ENCODE results near the gene DAZAP1. TPM values are rescaled to one million over a fixed set of nuclear protein-coding genes. Genes with fewer than 3 reads are reported as not detected.

DAZAP1 gene
- 158 and 183 TPM in 2 replicates for total RNA-seq (2014; rRNA removed; shearing (Covaris generic))
- polyA plus RNA-seq (2015; cell fraction: cytosol; rRNA removed), result 144 and 151 TPM in 2 replicates
- 203 and 228 TPM in 2 replicates for polyA plus RNA-seq (2015; cell fraction: nucleus; rRNA removed)

- DNase-seq (ENCODE audit: low read depth), result no peak
Measured at GRCh38 chr19:1407528-1408299, at the start of gene DAZAP1. DAZAP1 (plus strand) TSS chr19:1407586; CDS start chr19:1407774, 188 bp downstream.

- DNase-seq (ENCODE audit: low read depth), result no peak
Measured at GRCh38 chr19:1360126-1360817, 47.1 kb upstream of the DAZAP1 start.

GRCh38 chr19:1360818-1361461 lies 46.4 kb upstream of the DAZAP1 start:
- DNase-seq (ENCODE audit: low read depth), result no peak

- no peak for DNase-seq (ENCODE audit: low read depth)
Measured at GRCh38 chr19:1361601-1362386, 45.6 kb upstream of the DAZAP1 start.

GRCh38 chr19:1362387-1363257 lies 44.8 kb upstream of the DAZAP1 start:
- no peak for DNase-seq (ENCODE audit: low read depth)

GRCh38 chr19:1363599-1363998 lies 43.8 kb upstream of the DAZAP1 start:
- no peak for DNase-seq (ENCODE audit: low read depth)

GRCh38 chr19:1364070-1364704 lies 43.2 kb upstream of the DAZAP1 start:
- DNase-seq (ENCODE audit: low read depth), result no peak

GRCh38 chr19:1365319-1366269 lies 41.8 kb upstream of the DAZAP1 start:
- no peak for DNase-seq (ENCODE audit: low read depth)

GRCh38 chr19:1366296-1366695 lies 41.1 kb upstream of the DAZAP1 start:
- DNase-seq (ENCODE audit: low read depth), result no peak

- DNase-seq (ENCODE audit: low read depth), result no peak
Measured at GRCh38 chr19:1366899-1367870, 40.2 kb upstream of the DAZAP1 start.

GRCh38 chr19:1369214-1369805 lies 38.1 kb upstream of the DAZAP1 start:
- DNase-seq (ENCODE audit: low read depth), result no peak

GRCh38 chr19:1370579-1371361 lies 36.6 kb upstream of the DAZAP1 start:
- DNase-seq (ENCODE audit: low read depth), result no peak

GRCh38 chr19:1373042-1373533 lies 34.3 kb upstream of the DAZAP1 start:
- DNase-seq (ENCODE audit: low read depth), result no peak

- no peak for DNase-seq (ENCODE audit: low read depth)
Measured at GRCh38 chr19:1373534-1374249, 33.7 kb upstream of the DAZAP1 start.

GRCh38 chr19:1374250-1374577 lies 33.2 kb upstream of the DAZAP1 start:
- no peak for DNase-seq (ENCODE audit: low read depth)

Data from HT1080 (cell line).